ENCODE measurements around the gene DUS2.
"Not testable (repeated sequence)": the region's sequence is repeated elsewhere in the genome, so short reads cannot be mapped to it uniquely, and the experiment has no call there.

The DUS2 gene

DNA sequence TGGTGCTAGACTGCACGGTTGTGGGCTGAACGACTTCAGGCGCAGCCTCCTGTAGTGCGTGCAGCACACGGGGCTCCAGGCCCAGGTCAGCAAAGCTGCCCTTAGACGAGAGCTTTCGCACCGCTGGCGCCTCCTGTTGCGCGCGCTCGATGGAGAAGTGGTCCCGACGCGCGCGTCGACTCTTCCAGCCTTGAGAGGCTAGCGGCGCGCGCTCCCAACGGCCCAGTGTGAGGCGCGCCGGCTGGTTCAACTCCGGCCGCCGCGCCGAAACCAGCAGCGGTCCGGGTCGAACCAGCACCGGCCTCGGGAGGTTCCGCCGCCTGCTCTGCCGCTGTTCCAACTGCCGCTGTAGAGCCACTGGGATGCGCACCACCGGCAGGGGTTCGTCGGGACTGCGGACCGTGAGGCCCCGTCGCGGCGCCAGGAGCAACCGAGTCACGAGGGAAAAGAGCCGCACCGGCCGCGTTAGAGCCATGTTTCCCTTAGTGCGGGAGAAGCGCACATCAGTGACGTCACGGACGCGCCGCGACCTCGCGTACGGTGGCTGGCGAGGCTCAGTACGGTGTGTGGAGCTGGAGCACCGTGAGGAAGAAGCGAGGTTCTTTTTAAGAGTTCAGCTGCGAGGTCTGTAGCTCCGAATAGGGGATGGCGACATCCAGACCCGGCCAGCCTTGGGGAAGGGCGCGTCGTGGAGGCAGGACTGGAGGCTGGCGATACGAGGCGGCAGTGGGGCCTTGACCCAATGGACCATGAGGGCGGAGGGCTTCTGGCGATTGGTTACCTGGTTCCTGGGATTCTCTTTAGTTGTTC is at the start of gene DUS2, which contains the start of gene DDX28:
TSS of gene DUS2 (plus strand) at position 557 of the 810 bp plus-strand sequence. CDS start 14,740 bp downstream, outside the sequence.
TSS of gene DDX28 (minus strand) at position 505 of the 810 bp plus-strand sequence. CDS start at position 475, 30 bp downstream.
- no peak for DNase-seq

DNA sequence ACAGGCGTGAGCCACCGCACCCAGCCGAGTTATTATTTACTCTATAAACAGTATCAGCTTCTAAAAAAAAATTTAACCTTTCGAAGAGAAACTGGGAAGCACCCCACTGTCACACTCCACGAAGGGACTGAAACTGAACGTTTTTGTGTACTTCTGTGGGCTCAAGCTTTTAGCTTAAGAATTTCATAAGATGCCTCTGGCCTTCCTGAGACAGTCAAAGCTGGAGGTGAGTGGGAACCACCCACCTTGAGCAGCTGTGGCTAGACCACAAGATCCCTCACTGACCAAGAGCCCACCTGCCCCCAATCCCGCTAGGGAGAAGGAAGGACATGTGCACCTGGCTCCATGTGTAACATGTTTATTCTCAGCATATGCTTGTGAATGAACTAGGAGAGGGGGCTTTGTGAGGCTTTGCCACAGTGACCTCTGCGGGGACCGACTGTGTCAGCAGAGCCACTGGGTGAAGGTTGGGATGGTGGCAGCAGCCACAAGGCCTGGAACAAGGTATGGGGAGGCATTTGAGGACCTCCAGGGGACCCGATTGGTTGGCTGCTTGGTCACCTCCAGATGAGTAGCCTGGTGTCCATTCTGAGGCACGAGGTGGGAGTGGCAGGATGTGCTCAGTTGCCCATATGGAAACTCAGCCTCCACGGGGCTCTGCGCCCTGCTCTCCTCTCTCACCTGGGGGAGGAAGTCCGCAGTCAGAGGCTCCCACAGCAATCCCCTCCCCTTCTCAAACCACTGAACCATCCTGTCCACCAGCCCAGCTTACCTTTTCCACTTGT is 47.6 kb upstream of the DUS2 start:
- no peak for DNase-seq

DNA sequence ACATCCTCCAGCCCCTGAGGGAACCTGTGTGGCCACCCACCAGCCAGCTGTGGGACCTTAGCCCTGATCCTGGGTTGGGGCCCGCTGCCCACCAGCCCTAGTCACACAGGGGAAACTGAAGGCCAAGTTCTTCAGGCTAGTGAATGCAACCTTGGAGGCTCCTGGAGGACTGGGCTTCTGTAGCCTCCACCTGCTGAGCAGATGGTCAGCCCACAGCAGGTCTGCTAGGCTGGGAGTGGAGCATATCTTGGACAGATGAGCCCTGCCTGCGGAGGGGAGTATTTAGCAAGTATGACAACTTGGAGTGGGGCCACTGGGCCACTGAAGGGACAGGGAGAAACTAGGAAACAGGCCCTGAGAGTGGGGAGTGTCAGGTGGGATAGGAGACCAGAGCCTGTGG is 46.9 kb upstream of the DUS2 start:
- DNase-seq, result no peak

DNA sequence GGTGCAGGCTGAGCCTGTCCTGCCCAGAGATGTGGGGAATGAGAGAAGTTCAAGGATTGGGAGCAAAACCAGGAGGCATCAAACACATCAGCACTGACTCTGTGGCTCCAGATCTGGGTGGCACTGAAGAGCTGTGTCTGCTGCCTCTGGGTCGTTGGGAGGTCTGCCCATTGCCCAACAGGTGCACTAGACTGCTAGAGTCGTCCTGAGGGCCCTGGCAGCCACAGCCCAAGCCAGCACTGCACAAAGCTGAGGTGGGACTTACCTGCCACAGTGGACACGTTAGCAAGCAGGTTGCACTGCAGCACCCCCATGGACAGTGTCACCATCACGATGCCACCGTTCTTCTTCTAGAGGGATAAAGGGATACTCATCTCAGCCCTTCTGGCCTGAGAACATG is 46.1 kb upstream of the DUS2 start:
- no peak for DNase-seq

DNA sequence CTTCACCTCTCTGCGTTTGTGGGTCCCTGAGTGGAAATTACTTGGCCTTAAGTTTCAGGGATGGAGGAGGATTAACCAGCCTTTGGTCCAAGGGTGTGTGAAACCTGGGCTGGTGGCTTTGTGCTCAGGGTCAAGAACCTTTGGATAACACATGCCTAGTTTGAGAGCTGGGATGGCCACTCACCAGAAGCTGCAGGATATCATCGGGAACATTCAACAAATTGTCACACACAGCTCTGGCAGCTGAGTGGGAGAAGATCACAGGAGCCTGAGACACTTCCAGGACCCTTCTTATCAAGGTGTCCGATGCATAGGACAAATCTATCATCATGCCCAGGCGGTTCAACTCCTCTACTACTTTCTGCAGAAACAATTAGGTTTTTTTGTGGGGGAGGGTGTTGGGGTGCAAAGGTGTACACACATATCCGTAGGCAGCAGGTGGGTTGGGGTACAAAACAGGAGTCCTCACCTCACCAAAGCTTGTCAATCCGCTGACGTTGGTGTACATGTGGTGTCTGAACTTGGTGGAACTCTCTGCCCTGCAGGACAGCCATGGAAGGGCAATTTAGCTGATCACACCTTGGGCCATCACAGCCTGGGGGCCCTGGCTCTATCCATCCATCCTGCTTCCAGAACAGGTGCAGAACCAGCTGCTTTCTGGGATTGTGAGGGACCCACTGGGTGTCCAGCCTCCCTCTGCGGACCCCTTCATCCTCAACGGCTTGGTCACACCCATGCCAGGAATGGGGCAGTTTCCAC is 45.4 kb upstream of the DUS2 start:
- DNase-seq, result no peak

DNA sequence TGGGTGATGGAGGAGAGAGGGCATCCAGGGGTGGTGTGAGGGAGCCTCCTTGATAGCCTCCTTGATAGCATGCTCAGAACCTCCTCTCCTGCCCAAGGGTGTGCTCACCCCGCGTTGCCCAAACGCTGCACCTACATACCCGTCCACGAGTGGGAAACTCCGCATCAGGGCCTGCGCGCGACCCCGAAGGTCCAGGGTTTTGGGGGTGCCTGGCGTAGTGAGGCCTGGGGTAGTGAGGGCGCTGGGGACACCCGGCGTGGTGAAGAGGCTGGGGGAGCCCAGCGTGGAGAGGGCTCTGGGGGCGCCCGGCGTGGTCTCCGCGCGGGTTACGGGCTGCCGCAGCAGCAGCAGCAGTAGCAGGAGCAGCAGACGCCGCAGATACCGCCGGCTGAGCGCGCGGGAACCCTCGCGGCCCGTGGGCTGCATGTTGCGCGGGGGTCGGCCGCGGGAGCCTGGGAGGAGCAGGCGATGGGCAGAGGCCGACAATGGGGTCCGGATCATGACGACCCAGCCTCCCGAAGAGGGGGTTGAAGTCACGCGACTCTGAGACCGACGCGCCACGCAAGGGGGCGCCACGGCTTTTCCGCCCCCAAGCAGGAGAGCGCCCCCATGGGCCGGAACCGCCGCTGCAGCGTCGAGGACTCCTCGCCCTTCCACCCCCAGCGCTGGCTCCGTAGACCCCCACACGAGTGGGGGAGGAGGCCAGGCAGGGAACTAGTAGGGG is 43.0 kb upstream of the DUS2 start, which contains the start of gene DPEP3:
TSS of gene DPEP3 (minus strand) at position 545 of the 724 bp plus-strand sequence. CDS start at position 426, 119 bp downstream.
- no peak for DNase-seq

DNA sequence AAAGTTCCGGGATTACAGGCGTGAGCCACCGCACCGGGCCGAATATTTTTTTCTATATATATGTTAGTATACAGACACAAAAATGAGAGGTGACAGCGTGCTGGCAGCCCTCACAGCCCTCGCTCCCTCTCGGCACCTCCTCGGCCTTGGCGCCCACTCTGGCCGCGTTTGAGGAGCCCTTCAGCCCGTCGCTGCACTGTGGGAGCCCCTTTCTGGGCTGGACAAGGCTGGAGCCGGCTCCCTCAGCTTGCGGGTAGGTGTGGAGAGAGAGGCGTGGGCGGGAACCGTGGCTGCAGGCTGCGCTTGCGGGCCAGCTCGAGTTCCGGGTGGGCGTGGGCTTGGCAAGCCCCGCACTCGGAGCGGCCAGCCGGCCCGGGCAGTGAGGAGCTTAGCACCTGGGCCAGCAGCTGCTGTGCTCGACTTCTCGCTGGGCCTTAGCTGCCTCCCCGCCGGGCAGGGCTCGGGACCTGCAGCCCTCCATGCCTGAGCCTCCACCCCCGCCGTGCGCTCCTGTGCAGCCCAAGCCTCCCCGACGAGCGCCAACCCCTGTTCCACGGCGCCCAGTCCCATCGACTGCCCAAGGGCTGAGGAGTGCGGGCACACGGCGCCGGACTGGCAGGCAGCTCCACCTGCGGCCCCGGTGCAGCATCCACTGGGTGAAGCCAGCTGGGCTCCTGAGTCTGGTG is 40.9 kb upstream of the DUS2 start:
- DNase-seq, result no peak

DNA sequence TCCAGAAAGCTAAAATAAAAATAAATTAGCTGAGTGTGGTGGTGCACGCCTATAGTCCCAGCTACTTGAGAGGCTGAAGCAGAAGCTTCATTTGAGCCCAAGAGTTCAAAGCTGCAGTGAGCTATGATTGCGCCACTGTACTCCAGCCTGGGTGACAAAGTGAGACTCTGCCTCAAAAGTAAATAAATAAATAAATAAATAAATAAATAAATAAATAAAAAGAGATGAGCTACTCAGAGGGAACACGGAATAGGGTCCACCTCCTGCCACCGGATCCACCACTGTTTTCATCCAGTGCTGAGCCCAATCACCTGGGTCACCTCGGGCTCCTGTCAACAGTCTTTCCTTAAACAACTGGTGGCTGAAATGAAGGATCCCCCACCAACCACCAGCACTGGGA is 36.1 kb upstream of the DUS2 start:
- no peak for DNase-seq

DNA sequence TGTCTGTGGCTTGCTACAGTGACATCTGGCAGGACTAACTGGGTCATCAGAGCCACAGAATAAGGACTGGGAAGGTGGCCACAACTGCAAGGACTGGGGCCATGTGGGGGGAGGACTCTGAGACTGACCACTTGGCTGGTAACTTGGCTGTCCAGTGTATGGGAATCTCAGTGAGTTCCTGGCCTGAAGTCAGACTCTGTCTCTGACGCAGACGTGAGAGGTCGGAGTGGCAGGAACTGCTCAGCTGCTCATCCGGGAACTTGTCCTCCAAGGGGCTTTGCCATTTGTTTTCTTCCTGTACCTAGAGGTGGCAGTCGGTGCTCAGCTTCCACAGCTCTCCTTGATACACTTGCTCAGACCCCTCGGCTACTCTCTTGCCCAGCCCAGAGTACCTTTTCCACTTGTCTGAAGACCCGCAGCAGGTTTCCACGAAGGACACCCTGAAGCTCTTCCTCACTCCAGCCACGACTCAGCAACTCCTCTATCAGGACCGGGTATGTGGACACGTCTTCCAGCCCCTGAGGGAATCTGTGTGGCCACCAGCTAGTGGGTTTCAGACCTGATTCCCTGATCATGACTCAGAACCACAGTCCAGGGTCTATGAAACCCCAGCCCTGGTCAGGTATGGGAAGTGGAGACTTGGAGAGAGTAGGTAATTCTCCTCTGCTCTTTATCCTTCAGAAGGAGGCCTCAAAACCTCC is 35.5 kb upstream of the DUS2 start:
- no peak for DNase-seq

DNA sequence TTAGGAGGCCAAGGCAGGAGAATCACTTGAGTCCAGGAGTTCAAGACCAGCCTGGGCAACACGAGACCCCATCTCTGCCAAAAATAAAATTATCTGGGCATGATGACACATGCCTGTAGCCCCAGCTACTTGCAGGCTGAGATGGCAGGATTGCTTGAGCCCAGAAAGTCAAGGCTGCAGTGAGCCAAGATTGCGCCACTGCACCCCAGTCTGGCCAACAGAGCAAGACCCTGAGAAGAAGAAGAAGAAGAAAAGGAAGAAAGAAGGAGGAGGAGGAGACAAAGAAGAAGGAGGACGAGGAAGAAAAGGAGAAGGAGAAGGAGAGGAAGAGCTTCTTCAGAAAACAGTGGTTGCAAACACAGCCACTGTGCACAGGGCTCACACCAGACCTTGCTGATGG is 34.4 kb upstream of the DUS2 start:
- DNase-seq, result no peak

DNA sequence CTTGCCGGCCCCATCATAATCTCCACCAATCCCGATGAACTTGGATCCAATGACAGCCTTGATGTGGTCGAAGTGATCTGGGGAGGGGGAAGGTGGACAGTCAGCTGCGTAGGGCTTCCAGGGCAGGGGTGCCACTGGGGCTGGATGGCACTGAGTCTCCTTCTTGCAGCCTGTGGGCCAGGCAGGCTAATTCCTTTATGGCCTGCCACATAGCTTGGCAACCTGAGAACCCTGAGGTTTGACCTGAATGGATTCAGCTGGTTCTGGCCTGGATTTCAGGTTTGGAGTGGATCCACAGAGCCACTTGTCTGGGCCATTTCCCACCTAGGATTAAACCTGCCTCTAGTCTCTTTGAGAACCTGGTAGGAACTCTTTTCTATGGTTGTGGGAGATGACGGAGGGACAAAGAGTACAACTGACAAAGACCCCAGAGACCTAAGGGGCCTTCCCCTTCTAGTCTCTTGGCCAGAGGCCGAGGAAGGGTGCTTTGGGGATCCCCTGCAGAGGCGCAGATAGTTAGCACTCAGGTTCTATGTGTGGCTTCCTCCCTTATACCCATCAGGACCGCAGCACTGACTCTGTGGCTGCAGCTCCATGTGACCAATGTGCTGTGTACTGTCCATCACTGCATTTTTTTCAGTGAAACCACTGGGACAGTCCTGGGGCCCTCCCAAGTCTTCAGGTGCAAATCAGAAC is 33.6 kb upstream of the DUS2 start:
- DNase-seq, result no peak

DNA sequence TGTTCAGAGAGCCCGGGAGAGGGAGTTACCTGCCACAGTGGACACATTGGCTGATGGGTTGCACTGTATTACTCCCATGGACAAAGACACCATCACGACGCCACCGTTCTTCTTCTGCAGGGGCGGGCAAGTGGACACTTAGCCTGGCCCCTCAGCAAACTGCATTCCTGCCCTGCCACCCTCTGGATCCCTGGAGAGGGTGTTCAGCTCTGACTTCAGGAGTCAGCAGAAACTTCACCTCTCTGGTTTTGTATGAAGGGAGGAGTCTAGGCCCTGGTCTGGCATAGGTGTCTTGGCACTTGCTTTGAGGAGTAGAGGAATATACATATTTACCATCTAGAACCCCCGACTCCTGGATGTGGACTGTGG is 33.1 kb upstream of the DUS2 start:
- no peak for DNase-seq

DNA sequence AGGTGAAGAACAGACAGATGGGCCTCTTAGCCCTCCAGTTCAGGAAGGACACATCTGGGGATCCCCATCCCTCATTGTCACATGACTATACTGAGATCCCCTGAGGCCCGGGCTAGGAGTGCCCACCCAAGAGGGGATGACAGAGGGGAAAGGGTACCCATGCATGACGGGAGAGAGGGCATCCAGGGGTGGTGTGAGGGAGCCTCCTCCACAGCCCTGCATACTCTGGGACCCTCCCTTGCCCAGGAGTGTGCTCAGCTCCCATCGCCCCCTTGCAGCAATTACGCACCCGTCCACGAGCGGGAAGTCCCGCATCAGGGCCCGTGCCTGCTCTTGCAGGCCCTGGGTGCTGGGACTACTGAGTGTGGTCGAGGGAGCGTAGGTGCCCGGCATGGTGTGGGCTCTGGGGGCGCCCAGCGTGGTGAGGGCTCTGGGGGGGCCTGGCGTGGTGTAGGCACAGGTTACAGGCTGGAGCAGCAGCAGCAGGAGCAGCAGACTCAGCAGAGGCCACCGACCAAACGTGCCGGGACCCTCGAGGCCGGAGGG is 30.4 kb upstream of the DUS2 start:
- no peak for DNase-seq

DNA sequence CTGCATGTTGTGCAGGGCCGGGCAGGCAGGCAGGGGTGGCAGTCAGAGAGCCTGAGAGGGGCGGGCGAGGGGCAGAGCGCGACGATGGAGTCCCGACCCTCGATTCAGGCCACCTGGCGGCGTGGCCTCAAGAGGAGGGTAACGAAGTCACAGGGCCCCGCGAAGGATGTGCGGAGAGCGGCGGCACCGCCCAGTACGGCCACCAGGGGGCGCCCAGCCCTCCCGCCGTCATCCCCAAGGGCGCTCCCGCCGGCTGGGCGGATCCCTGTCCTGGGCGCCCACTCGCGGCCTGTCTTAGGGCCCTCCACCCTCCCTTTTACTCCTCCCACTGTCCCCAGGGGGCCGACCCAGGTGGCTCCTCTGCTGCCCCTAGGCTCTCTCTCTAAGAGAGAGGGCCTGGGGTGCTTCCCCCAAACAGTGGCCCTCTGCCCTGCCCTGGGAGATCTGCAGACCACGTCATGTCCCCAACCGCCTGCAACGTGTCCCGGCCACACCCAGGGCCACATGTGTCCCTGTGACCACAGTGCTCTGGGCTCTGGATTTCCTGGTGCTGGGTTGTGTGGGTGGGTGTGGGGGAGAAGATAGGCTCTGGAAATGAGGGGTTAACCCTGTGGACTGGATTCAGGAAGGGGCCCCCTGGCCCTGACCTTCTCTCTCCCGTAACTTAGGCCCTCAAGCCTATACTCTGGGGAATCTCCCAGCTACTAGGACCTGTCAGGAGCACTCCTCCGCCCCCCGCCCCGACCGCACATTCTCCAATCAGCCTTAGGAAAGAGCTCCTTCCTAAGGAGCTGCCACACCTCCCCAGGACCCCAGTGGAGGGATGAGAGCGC is 29.7 kb upstream of the DUS2 start:
- no peak for DNase-seq

DNA sequence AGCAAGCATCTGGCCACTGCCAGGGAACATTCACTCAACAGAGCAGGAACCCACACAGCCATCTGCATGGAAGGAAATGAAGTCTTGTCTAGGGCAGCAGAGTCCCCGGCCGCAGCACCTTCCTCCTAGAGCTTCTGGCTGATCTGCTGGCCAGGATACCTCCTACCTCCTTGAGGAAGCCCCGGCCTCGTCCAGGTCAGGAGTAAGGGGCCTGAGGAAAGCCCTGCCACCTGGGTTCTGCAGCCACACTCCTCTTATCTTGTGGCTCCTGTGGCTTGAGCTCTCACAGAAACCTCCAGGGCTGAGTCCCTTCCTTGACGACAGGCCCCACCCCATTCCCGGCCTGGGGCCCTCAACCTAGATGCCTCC is 29.1 kb upstream of the DUS2 start:
- DNase-seq, result not testable (repeated sequence)

DNA sequence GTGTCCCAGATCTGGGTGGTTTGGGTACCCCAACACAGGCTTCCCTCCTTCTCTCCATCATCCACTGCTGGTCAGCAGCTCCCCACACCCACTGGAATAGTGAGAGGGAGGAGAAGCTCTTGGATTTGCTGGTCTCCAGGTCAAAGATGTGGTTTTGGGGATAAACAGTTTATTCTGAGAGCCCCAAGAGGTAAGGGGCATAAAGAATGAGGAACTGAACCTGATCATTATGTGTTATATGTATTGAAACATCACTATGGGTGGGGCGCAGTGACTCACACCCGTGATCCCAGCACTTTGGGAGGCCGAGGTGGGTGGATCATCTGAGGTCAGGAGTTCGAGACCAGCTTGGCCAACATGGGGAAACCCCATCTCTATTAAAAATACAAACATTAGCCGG is 27.7 kb upstream of the DUS2 start:
- DNase-seq, result no peak

DNA sequence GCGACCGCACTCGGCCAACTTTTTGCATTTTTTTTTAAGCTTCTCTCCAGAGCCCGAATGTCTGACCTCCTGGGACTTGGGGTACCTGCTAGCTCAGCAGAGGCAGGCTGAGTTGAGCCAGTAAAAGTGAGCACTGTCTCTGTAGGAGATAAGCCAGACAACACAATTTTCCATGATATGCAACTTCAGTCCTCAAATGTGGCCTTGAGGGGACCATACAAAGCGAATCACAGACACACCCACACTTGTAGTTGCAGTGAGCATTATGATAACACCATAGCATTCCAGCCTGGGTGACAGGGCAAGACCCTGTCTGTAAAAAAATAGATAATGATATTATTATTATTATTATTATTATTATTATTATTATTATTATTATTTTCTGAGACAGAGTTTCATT is 26.4 kb upstream of the DUS2 start:
- DNase-seq, result no peak

DNA sequence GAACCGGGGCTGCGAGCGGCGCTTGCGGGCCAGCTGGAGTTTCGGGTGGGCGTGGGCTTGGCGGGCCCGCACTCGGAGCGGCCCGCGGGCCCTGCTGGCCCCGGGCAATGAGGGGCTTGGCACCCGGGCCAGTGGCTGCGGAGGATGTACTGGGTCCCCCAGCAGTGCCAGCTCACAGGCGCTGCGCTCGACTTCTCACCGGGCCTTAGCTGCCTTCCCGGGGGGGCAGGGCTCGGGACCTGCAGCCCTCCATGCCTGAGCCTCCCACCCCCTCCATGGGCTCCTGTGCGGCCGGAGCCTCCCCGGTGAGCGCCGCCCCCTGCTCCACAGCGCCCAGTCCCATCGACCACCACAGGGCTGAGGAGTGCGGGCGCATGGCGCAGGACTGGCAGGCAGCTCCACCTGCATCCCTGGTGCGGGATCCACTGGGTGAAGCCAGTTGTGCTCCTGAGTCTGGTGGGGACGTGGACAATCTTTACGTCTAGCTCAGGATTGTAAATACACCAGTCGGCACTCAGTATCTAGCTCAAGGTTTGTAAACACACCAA is 24.8 kb upstream of the DUS2 start:
- DNase-seq, result not testable (repeated sequence)

All from cortex of kidney (tissue), 1 donor.